HepG2 (cell line): ENCODE results near the gene GPN2. TPM values are rescaled to one million over a fixed set of nuclear protein-coding genes. Genes with fewer than 3 reads are reported as not detected.

Experiments
- ARID2 ChIP-seq: sonication (generic); formaldehyde crosslinking; IDR thresholded peaks from 2 replicates; pipeline ENCODE4 v1.8.1; 2022; ENCODE audit warnings: mild to moderate bottlenecking, missing genetic modification reagents, borderline replicate concordance
- DPF2 ChIP-seq: sonication (generic); formaldehyde crosslinking; IDR thresholded peaks from 2 replicates; pipeline ENCODE4 v1.4.0; 2020; ENCODE audit warnings: mild to moderate bottlenecking, low read depth, missing genetic modification reagents, borderline replicate concordance
- FOXA3 ChIP-seq: IDR thresholded peaks from 2 replicates; pipeline ENCODE4 v1.6.1; 2016; ENCODE audit warnings: missing genetic modification reagents, missing compliant biosample characterization
- HDAC2 ChIP-seq: sonication (generic); formaldehyde crosslinking; IDR thresholded peaks from 2 replicates; pipeline ENCODE4 v1.4.0; 2020; ENCODE audit warnings: missing genetic modification reagents
- HES4 ChIP-seq: sonication (generic); formaldehyde crosslinking; IDR thresholded peaks from 2 replicates; pipeline ENCODE4 v1.9.0; 2021; ENCODE audit warnings: mild to moderate bottlenecking, missing genetic modification reagents, borderline replicate concordance
- HNRNPL ChIP-seq: fragments of 200-400 bp; formaldehyde crosslinking; IDR thresholded peaks from 2 replicates; pipeline ENCODE4 v1.6.1; 2017; ENCODE audit warnings: mild to moderate bottlenecking, low read depth, low read length
- HOXA9 ChIP-seq: sonication (generic); formaldehyde crosslinking; IDR thresholded peaks from 2 replicates; pipeline ENCODE4 v1.8.1; 2022; ENCODE audit warnings: missing genetic modification reagents, mild to moderate bottlenecking, moderate library complexity, borderline replicate concordance
- KDM1A ChIP-seq: IDR thresholded peaks from 2 replicates; pipeline ENCODE4 v1.6.1; 2016; ENCODE audit warnings: missing compliant biosample characterization
- MED1 ChIP-seq: sonication (generic); formaldehyde crosslinking; IDR thresholded peaks from 2 replicates; pipeline ENCODE4 v1.4.0; 2020; ENCODE audit warnings: missing genetic modification reagents
- MEIS1 ChIP-seq: sonication (generic); formaldehyde crosslinking; IDR thresholded peaks from 2 replicates; pipeline ENCODE4 v1.9.0; 2021; ENCODE audit warnings: mild to moderate bottlenecking, missing genetic modification reagents, moderate library complexity, borderline replicate concordance
- MXI1 ChIP-seq: IDR thresholded peaks from 3 replicates; pipeline ENCODE4 v1.6.1; 2012; ENCODE audit warnings: low read depth, low read length, inconsistent platforms, borderline replicate concordance
- MYNN ChIP-seq: sonication (generic); formaldehyde crosslinking; IDR thresholded peaks from 2 replicates; pipeline ENCODE4 v1.4.0; 2020; ENCODE audit warnings: mild to moderate bottlenecking, low read depth, missing genetic modification reagents
- POLR2A ChIP-seq, 2 experiments: IDR thresholded peaks; 2 replicates each; pipeline ENCODE4 v1.6.1; 2011; ENCODE audit warnings: low read depth in 2 of 2, low read length in 2 of 2, mild to moderate bottlenecking in 1 of 2, moderate library complexity in 1 of 2; ENCODE audit not compliant: insufficient read depth in 1 of 2
- THAP11 ChIP-seq: IDR thresholded peaks from 2 replicates; pipeline ENCODE4 v1.6.1; 2016; ENCODE audit warnings: missing biosample characterization, missing genetic modification reagents
- ZBTB38 ChIP-seq: sonication (generic); formaldehyde crosslinking; IDR thresholded peaks from 2 replicates; pipeline ENCODE4 v1.5.1; 2020; ENCODE audit warnings: mild to moderate bottlenecking, missing genetic modification reagents
- ZNF329 ChIP-seq: sonication (generic); formaldehyde crosslinking; IDR thresholded peaks from 2 replicates; pipeline ENCODE4 v1.9.0; 2021; ENCODE audit warnings: low read depth, mild to moderate bottlenecking, missing genetic modification reagents
- ZNF720 ChIP-seq: sonication (generic); formaldehyde crosslinking; IDR thresholded peaks from 2 replicates; pipeline ENCODE4 v1.4.0; 2020; ENCODE audit warnings: missing genetic modification reagents
- ZNF749 ChIP-seq: sonication (generic); formaldehyde crosslinking; IDR thresholded peaks from 2 replicates; pipeline ENCODE4 v1.8.0; 2022; ENCODE audit warnings: mild to moderate bottlenecking, missing genetic modification reagents, moderate library complexity, borderline replicate concordance
- ZNF879 ChIP-seq: sonication (generic); formaldehyde crosslinking; IDR thresholded peaks from 2 replicates; pipeline ENCODE4 v1.8.1; 2023; ENCODE audit warnings: missing genetic modification reagents
- ZSCAN9 ChIP-seq: IDR thresholded peaks from 2 replicates; pipeline ENCODE4 v1.6.1; 2016; ENCODE audit warnings: borderline replicate concordance
- polyA plus RNA-seq, 8 experiments: library from polyadenylated mRNA; depleted of rRNA in 3 of 8; stranded (reverse) in 7 of 8; unstranded in 1 of 8; fragments of >200 nt; fragmentation: Illumina TruSeq in 4 of 8; extraction: Trizol in 4 of 8; gene quantifications; 2 replicates each; pipeline versions ENCODE4 v1.2.1 to v1.2.3, GENCODE V29; 2011 to 2016; ENCODE audit warnings: low read depth in 4 of 8, missing spikeins in 1 of 8, mixed read lengths in 1 of 8; ENCODE audit not compliant: insufficient read depth in 1 of 8
- total RNA-seq, 5 experiments: library from RNA; depleted of rRNA; stranded (reverse); fragments of >200 nt; fragmentation: Illumina TruSeq; extraction: Trizol; gene quantifications; 2 replicates each; pipeline ENCODE4 v1.2.3, GENCODE V29; 2016; ENCODE audit warnings: low read depth in 1 of 5
- TF ChIP-seq, protein P1 (sequence below): sonication (generic); formaldehyde crosslinking; IDR thresholded peaks from 2 replicates; pipeline ENCODE4 v1.4.0; 2020; ENCODE audit warnings: missing genetic modification reagents
- TF ChIP-seq, protein P2 (sequence below): sonication (generic); formaldehyde crosslinking; conservative IDR thresholded peaks from 2 replicates; pipeline ENCODE4 v1.4.0; 2020; ENCODE audit warnings: missing genetic modification reagents
- TF ChIP-seq, protein P3 (sequence below): sonication (generic); formaldehyde crosslinking; IDR thresholded peaks from 2 replicates; pipeline ENCODE4 v1.9.0; 2022; ENCODE audit warnings: missing genetic modification reagents, mild to moderate bottlenecking, borderline replicate concordance
- TF ChIP-seq, protein P4 (sequence below): sonication (generic); formaldehyde crosslinking; IDR thresholded peaks from 2 replicates; pipeline ENCODE4 v1.5.1; 2020; ENCODE audit warnings: missing genetic modification reagents, mild to moderate bottlenecking, borderline replicate concordance

Gene GPN2
- total and polyA plus RNA-seq, 2 of the 13 experiments (the other 11 are each of a cell fraction or from before 2014, with no cell fraction given): 19.3 to 38.9 TPM

DNA sequence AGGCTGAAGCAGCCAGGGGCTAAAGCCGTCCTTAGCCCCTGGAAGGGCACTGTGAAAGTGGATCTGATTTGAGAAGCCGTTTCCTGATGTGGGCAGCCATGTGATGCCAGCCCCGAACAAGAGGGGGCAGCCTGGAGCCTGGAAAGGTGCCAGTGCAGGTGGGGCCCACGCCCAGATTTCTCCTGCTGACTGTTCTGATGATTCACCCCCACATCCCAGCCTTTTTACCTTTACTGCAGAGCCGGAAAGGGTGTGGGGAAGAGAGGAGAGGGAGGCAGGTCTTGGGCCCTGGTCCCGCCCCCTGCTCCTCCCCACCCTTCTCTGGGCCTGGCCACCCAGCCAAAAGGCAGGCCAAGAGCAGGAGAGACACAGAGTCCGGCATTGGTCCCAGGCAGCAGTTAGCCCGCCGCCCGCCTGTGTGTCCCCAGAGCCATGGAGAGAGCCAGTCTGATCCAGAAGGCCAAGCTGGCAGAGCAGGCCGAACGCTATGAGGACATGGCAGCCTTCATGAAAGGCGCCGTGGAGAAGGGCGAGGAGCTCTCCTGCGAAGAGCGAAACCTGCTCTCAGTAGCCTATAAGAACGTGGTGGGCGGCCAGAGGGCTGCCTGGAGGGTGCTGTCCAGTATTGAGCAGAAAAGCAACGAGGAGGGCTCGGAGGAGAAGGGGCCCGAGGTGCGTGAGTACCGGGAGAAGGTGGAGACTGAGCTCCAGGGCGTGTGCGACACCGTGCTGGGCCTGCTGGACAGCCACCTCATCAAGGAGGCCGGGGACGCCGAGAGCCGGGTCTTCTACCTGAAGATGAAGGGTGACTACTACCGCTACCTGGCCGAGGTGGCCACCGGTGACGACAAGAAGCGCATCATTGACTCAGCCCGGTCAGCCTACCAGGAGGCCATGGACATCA is 27.1 kb downstream of the GPN2 start, which contains the start of gene SFN (continued):
- no peak for TF ChIP-seq ZNF749 (CRISPR knock-in tag)
- no peak for TF ChIP-seq ZSCAN9 (CRISPR knock-in tag)
- TF ChIP-seq ZNF329 (CRISPR knock-in tag): no peak
- no peak for TF ChIP-seq ZNF720 (CRISPR knock-in tag)
- TF ChIP-seq HOXA9 (CRISPR knock-in tag): no peak
- TF ChIP-seq MXI1: peak; percentile 66; the same call in 1 of the 3 replicates
- TF ChIP-seq MEIS1 (CRISPR knock-in tag): peak; percentile 78; the same call in 1 of the 2 replicates
- no peak for TF ChIP-seq MYNN (CRISPR knock-in tag)
- TF ChIP-seq ZBTB38 (CRISPR knock-in tag): peak; percentile 43; the same call in 1 of the 2 replicates
- TF ChIP-seq POLR2A (IDR thresholded peaks at IDR 0.05; ENCODE audit: insufficient read depth in 1 of 2, low read depth in 2 of 2, low read length in 2 of 2): peak; percentile 46 to 74; a peak in 3 of 4 replicates
- peak; percentile 57; the same call in 1 of the 2 replicates for TF ChIP-seq MED1 (CRISPR knock-in tag)
- TF ChIP-seq KDM1A (CRISPR knock-in tag): peak; percentile 58; the same call in 1 of the 2 replicates
- TF ChIP-seq DPF2 (CRISPR knock-in tag): no peak
- 0 out of 2 replicates have a peak, but pooled peaks have one; percentile 23 for TF ChIP-seq ARID2 (CRISPR knock-in tag)
- TF ChIP-seq HES4 (CRISPR knock-in tag): 0 out of 2 replicates have a peak, but pooled peaks have one; percentile 37
- peak; percentile 41; the same call in 1 of the 2 replicates for TF ChIP-seq THAP11
- TF ChIP-seq ZNF879 (CRISPR knock-in tag): no peak
- TF ChIP-seq, protein P1, sequence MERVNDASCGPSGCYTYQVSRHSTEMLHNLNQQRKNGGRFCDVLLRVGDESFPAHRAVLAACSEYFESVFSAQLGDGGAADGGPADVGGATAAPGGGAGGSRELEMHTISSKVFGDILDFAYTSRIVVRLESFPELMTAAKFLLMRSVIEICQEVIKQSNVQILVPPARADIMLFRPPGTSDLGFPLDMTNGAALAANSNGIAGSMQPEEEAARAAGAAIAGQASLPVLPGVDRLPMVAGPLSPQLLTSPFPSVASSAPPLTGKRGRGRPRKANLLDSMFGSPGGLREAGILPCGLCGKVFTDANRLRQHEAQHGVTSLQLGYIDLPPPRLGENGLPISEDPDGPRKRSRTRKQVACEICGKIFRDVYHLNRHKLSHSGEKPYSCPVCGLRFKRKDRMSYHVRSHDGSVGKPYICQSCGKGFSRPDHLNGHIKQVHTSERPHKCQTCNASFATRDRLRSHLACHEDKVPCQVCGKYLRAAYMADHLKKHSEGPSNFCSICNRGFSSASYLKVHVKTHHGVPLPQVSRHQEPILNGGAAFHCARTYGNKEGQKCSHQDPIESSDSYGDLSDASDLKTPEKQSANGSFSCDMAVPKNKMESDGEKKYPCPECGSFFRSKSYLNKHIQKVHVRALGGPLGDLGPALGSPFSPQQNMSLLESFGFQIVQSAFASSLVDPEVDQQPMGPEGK (CRISPR knock-in tag): peak; percentile 52; the same call in 1 of the 2 replicates
- peak; percentile 46; the same call in 1 of the 2 replicates for TF ChIP-seq HDAC2 (CRISPR knock-in tag)
- TF ChIP-seq, protein P2, sequence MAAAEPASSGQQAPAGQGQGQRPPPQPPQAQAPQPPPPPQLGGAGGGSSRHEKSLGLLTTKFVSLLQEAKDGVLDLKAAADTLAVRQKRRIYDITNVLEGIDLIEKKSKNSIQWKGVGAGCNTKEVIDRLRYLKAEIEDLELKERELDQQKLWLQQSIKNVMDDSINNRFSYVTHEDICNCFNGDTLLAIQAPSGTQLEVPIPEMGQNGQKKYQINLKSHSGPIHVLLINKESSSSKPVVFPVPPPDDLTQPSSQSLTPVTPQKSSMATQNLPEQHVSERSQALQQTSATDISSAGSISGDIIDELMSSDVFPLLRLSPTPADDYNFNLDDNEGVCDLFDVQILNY (CRISPR knock-in tag): no peak
- TF ChIP-seq FOXA3 (CRISPR knock-in tag): 0 out of 2 replicates have a peak, but pooled peaks have one; percentile 12
- TF ChIP-seq, protein P3, sequence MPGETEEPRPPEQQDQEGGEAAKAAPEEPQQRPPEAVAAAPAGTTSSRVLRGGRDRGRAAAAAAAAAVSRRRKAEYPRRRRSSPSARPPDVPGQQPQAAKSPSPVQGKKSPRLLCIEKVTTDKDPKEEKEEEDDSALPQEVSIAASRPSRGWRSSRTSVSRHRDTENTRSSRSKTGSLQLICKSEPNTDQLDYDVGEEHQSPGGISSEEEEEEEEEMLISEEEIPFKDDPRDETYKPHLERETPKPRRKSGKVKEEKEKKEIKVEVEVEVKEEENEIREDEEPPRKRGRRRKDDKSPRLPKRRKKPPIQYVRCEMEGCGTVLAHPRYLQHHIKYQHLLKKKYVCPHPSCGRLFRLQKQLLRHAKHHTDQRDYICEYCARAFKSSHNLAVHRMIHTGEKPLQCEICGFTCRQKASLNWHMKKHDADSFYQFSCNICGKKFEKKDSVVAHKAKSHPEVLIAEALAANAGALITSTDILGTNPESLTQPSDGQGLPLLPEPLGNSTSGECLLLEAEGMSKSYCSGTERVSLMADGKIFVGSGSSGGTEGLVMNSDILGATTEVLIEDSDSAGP (CRISPR knock-in tag): 0 out of 2 replicates have a peak, but pooled peaks have one; percentile 19
- TF ChIP-seq HNRNPL: no peak
- TF ChIP-seq, protein P4, sequence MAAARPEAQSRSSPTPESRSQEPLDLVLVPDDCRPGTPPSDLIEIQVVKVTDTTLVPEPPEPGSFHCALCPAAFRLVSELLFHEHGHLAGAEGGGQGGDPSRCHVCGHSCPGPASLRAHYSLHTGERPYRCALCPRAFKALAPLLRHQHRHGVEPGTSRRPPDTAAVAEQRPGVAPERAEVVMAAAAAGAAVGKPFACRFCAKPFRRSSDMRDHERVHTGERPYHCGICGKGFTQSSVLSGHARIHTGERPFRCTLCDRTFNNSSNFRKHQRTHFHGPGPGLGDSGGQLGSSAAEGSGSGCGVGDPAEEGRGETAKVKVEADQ (CRISPR knock-in tag): 0 out of 2 replicates have a peak, but pooled peaks have one; percentile 32
